ENCODE results near the gene LRP5.

- TF ChIP-seq CTCF (conservative IDR thresholded peaks at IDR 0.05), result no peak
- no peak for TF ChIP-seq EZH2 (IDR thresholded peaks at IDR 0.05; ENCODE audit: low read depth)
Measured at GRCh38 chr11:68457216-68457897, 145.0 kb downstream of the LRP5 start.
